Mesenchymal stem cell (in vitro differentiated cells and primary cell): ENCODE results near the gene PRKACA.

ENCODE experiments used
- DNase-seq: peaks from one replicate; pipeline ENCODE4 v3.0.0-alpha.2; 2013
- H2AFZ ChIP-seq: one replicate; pipeline ENCODE4 v1.6.1; 2013; ENCODE audit warnings: low read depth, mild to moderate bottlenecking, control low read depth, inconsistent platforms, low read length, moderate library complexity
- H2AK5ac ChIP-seq: 2 replicates; pipeline ENCODE4 v1.6.1; 2013; ENCODE audit warnings: low read length, moderate library complexity, mild to moderate bottlenecking, inconsistent platforms; ENCODE audit not compliant: severe bottlenecking
- H2BK120ac ChIP-seq: one replicate; pipeline ENCODE4 v1.6.1; 2013; ENCODE audit warnings: low read depth, mild to moderate bottlenecking, inconsistent platforms, low read length, moderate library complexity
- H2BK12ac ChIP-seq, 2 experiments: one replicate each; pipeline ENCODE4 v1.6.1; 2013; ENCODE audit warnings: inconsistent platforms in 2 of 2, low read length in 2 of 2, mild to moderate bottlenecking in 2 of 2, moderate library complexity in 2 of 2, control low read depth in 1 of 2
- H2BK15ac ChIP-seq: one replicate; pipeline ENCODE4 v1.6.1; 2013; ENCODE audit warnings: mild to moderate bottlenecking, low read depth, inconsistent platforms; ENCODE audit not compliant: poor library complexity, severe bottlenecking
- H2BK5ac ChIP-seq: 2 replicates; pipeline ENCODE4 v1.6.1; 2013; ENCODE audit warnings: low read depth, mild to moderate bottlenecking, low read length, control low read depth, inconsistent platforms; ENCODE audit not compliant: poor library complexity, severe bottlenecking
- H3K14ac ChIP-seq, 2 experiments: one replicate each; pipeline ENCODE4 v1.6.1; 2013; ENCODE audit warnings: inconsistent platforms in 2 of 2, low read length in 2 of 2, control low read depth in 1 of 2, mild to moderate bottlenecking in 1 of 2, moderate library complexity in 1 of 2
- H3K18ac ChIP-seq, 2 experiments: one replicate each; pipeline ENCODE4 v1.6.1; 2013; ENCODE audit warnings: inconsistent platforms in 2 of 2, low read length in 2 of 2, control low read depth in 1 of 2, low read depth in 1 of 2, mild to moderate bottlenecking in 1 of 2
- H3K23ac ChIP-seq, 2 experiments: one replicate each; pipeline ENCODE4 v1.6.1; 2013; ENCODE audit warnings: inconsistent platforms in 2 of 2, low read length in 2 of 2, mild to moderate bottlenecking in 2 of 2, moderate library complexity in 2 of 2, control low read depth in 1 of 2
- H3K27ac ChIP-seq: 2 replicates; pipeline ENCODE4 v1.5.1; 2013; ENCODE audit warnings: mild to moderate bottlenecking, moderate library complexity, low read length, control low read depth, inconsistent platforms; ENCODE audit not compliant: poor library complexity, severe bottlenecking
- H3K27me3 ChIP-seq, 2 experiments: 2 replicates each; pipeline versions ENCODE4 v1.6.1 to v1.7.0; 2013; ENCODE audit warnings: low read length in 2 of 2, mild to moderate bottlenecking in 2 of 2, moderate library complexity in 2 of 2, control low read depth in 1 of 2, inconsistent platforms in 1 of 2; ENCODE audit not compliant: control insufficient read depth in 1 of 2, insufficient read depth in 1 of 2
- H3K36me3 ChIP-seq, 2 experiments: 2 replicates each; pipeline versions ENCODE4 v1.6.1 to v1.7.0; 2013; ENCODE audit warnings: low read length in 2 of 2, control low read depth in 1 of 2, inconsistent platforms in 1 of 2, low read depth in 1 of 2, mild to moderate bottlenecking in 1 of 2; ENCODE audit not compliant: insufficient read depth in 2 of 2, control insufficient read depth in 1 of 2
- H3K4ac ChIP-seq, 2 experiments: one replicate each; pipeline ENCODE4 v1.6.1; 2013; ENCODE audit warnings: inconsistent platforms in 2 of 2, low read length in 2 of 2, mild to moderate bottlenecking in 2 of 2, moderate library complexity in 2 of 2, control low read depth in 1 of 2, low read depth in 1 of 2
- H3K4me1 ChIP-seq: 2 replicates; pipeline ENCODE4 v1.6.1; 2013; ENCODE audit warnings: low read depth, low read length, control low read depth; ENCODE audit not compliant: control insufficient read depth, insufficient read depth
- H3K4me2 ChIP-seq: 2 replicates; pipeline ENCODE4 v1.6.1; 2013; ENCODE audit warnings: low read length, mild to moderate bottlenecking, inconsistent platforms; ENCODE audit not compliant: poor library complexity, severe bottlenecking
- H3K4me3 ChIP-seq, 2 experiments: 2 replicates each; pipeline versions ENCODE4 v1.5.1 to v1.7.0; 2013; ENCODE audit warnings: low read length in 2 of 2, mild to moderate bottlenecking in 2 of 2, control low read depth in 1 of 2, low read depth in 1 of 2; ENCODE audit not compliant: insufficient read depth in 1 of 2
- H3K79me1 ChIP-seq: replicated peaks from 2 replicates; pipeline ENCODE4 v1.6.1; 2013; ENCODE audit warnings: mild to moderate bottlenecking, control low read depth, low read length, inconsistent platforms; ENCODE audit not compliant: poor library complexity, severe bottlenecking
- H3K9ac ChIP-seq: 2 replicates; pipeline ENCODE4 v1.7.0; 2013; ENCODE audit warnings: mild to moderate bottlenecking, low read length, moderate library complexity
- H3K9me3 ChIP-seq: 2 replicates; pipeline ENCODE4 v1.7.0; 2013; ENCODE audit warnings: mild to moderate bottlenecking, low read length; ENCODE audit not compliant: control insufficient read depth
- H4K8ac ChIP-seq: one replicate; pipeline ENCODE4 v1.6.1; 2013; ENCODE audit warnings: inconsistent platforms, mild to moderate bottlenecking, low read length, moderate library complexity
- H4K91ac ChIP-seq: one replicate; pipeline ENCODE4 v1.6.1; 2013; ENCODE audit warnings: mild to moderate bottlenecking, low read length, inconsistent platforms
- WGBS: methylation state at CpG from one replicate; pipeline ENCODE4 v1.1.7; 2013; ENCODE audit warnings: mixed read lengths; 5-methylcytosine and 5-hydroxymethylcytosine counted together

The PRKACA gene

GRCh38 chr19:14142262-14143190, 25.0 kb upstream of the PRKACA start:
- no peak overlapping the region for H3K4me3 ChIP-seq
- no peaks in the 10 kb centered on the region for H3K36me3 ChIP-seq
- H3K4me2 ChIP-seq = no peak overlapping the region
- no peak overlapping the region for H2AFZ ChIP-seq
- no peak overlapping the region for H2AK5ac ChIP-seq
- no peaks in the 10 kb centered on the region for H3K9me3 ChIP-seq
- H2BK15ac ChIP-seq = no peak overlapping the region
- no peak overlapping the region for H3K9ac ChIP-seq
- no peak overlapping the region for H3K27ac ChIP-seq
- no peak overlapping the region for H2BK12ac ChIP-seq
- H3K27me3 ChIP-seq = no peaks in the 10 kb centered on the region
- peak overlapping the region in 1 of 2 experiments; percentile 93 for H3K23ac ChIP-seq
- H3K14ac ChIP-seq = no peak overlapping the region
- 95% methylated on average over 11 of the region's 12 CpGs for WGBS
- no peak overlapping the region for H4K91ac ChIP-seq
- no peak overlapping the region for H2BK5ac ChIP-seq
- no peak overlapping the region for H2BK120ac ChIP-seq
- H4K8ac ChIP-seq = no peak overlapping the region
- H3K18ac ChIP-seq = no peak overlapping the region
- no peak overlapping the region for H3K4ac ChIP-seq
- no peak for DNase-seq
- peaks cover 25% of the 10 kb centered on the region for H3K79me1 ChIP-seq
- H3K4me1 ChIP-seq = peaks cover 2% of the 10 kb centered on the region

GRCh38 chr19:14141041-14141440, 23.5 kb upstream of the PRKACA start:
- H3K4me3 ChIP-seq = no peak overlapping the region
- no peak overlapping the region for H2AK5ac ChIP-seq
- no peaks in the 10 kb centered on the region for H3K9me3 ChIP-seq
- DNase-seq = no peak
- no peak overlapping the region for H3K4me2 ChIP-seq
- no peak overlapping the region for H2BK15ac ChIP-seq
- H3K4ac ChIP-seq = no peak overlapping the region
- H3K23ac ChIP-seq = no peak overlapping the region
- H3K14ac ChIP-seq = no peak overlapping the region
- H2BK12ac ChIP-seq = no peak overlapping the region
- 96% methylated on average over 8 of the region's 8 CpGs for WGBS
- H3K18ac ChIP-seq = no peak overlapping the region
- H3K4me1 ChIP-seq = peaks cover 6% of the 10 kb centered on the region
- no peaks in the 10 kb centered on the region for H3K27me3 ChIP-seq
- H4K8ac ChIP-seq = no peak overlapping the region
- H2BK5ac ChIP-seq = no peak overlapping the region
- no peaks in the 10 kb centered on the region for H3K36me3 ChIP-seq
- H3K27ac ChIP-seq = no peak overlapping the region
- H4K91ac ChIP-seq = no peak overlapping the region
- no peak overlapping the region for H2AFZ ChIP-seq
- H3K79me1 ChIP-seq = peaks cover 24% of the 10 kb centered on the region
- H3K9ac ChIP-seq = no peak overlapping the region
- no peak overlapping the region for H2BK120ac ChIP-seq

GRCh38 chr19:14139944-14140343, 22.4 kb upstream of the PRKACA start:
- 50% methylated on average over 9 of the region's 9 CpGs for WGBS
- Histone ChIP-seq H2BK15ac (no peak overlapping the region), H3K4ac (no peak overlapping the region), H3K36me3 (no peaks in the 10 kb centered on the region), H3K9ac (no peak overlapping the region), H2BK12ac (no peak overlapping the region), H3K23ac (no peak overlapping the region), H2BK120ac (no peak overlapping the region), H3K14ac (no peak overlapping the region), H3K27ac (no peak overlapping the region), H2AK5ac (no peak overlapping the region), H3K4me1 (peaks cover 11% of the 10 kb centered on the region), H4K91ac (no peak overlapping the region), H3K79me1 (peaks cover 28% of the 10 kb centered on the region), H2BK5ac (no peak overlapping the region), H3K4me2 (no peak overlapping the region), H2AFZ (no peak overlapping the region), H3K18ac (peak overlapping the region in 1 of 2 experiments; percentile 7), H3K4me3 (no peak overlapping the region), H4K8ac (no peak overlapping the region), H3K27me3 (no peaks in the 10 kb centered on the region), H3K9me3 (no peaks in the 10 kb centered on the region)
- DNase-seq = peak; percentile 87

- no peak overlapping the region for H2BK120ac ChIP-seq
These were observed 21.2 kb upstream of the PRKACA start for GRCh38 chr19:14138576-14139265.

More at GRCh38 chr19:14138576-14139265, 21.2 kb upstream of the PRKACA start:
- Histone ChIP-seq H2BK15ac (no peak overlapping the region), H2BK5ac (no peak overlapping the region), H3K4me2 (no peak overlapping the region), H3K9ac (peak overlapping the region; percentile 88), H3K27me3 (no peaks in the 10 kb centered on the region), H3K27ac (peak overlapping the region; percentile 28), H3K4ac (peak overlapping the region in 1 of 2 experiments; percentile 67), H3K14ac (no peak overlapping the region), H3K36me3 (no peaks in the 10 kb centered on the region), H4K91ac (no peak overlapping the region), H3K18ac (peak overlapping the region in 1 of 2 experiments; percentile 22), H2AFZ (no peak overlapping the region), H2BK12ac (no peak overlapping the region), H3K79me1 (peaks cover 30% of the 10 kb centered on the region), H2AK5ac (peak overlapping the region; percentile 40), H3K23ac (peak overlapping the region in 1 of 2 experiments; percentile 60), H3K4me3 (peak overlapping the region in 1 of 2 experiments; percentile 6), H4K8ac (no peak overlapping the region), H3K9me3 (no peaks in the 10 kb centered on the region), H3K4me1 (peaks cover 11% of the 10 kb centered on the region)
- 44% methylated on average over 4 of the region's 9 CpGs for WGBS
- peak; percentile 81 for DNase-seq
